ENCODE results near the gene SBK2. TPM values are rescaled to one million over a fixed set of nuclear protein-coding genes. Genes with fewer than 3 reads are reported as not detected.

The SBK2 gene
- total and polyA plus RNA-seq, 2 donors: not detected

- Histone ChIP-seq H3K36me3 (ENCODE audit: control insufficient read depth in 2 of 2, insufficient read depth in 2 of 2, low read length in 1 of 2) (peaks cover 0 to 5% of the 10 kb centered on the region in 2 donors), H3K9me3 (ENCODE audit: control insufficient read depth in 2 of 2, insufficient read depth in 1 of 2, low read length in 1 of 2) (peaks cover 0 to 10% of the 10 kb centered on the region in 2 donors), H3K27ac (ENCODE audit: low read depth in 1 of 2, low read length in 1 of 2) (no peak overlapping the region), H3K4me3 (ENCODE audit: low read length in 2 of 2) (no peak overlapping the region), H3K27me3 (ENCODE audit: control insufficient read depth in 2 of 2, insufficient read depth in 1 of 2, low read length in 1 of 2) (peaks cover 0 to 6% of the 10 kb centered on the region in 2 donors), H3K4me1 (ENCODE audit: control insufficient read depth in 2 of 2, insufficient read depth in 2 of 2, low read length in 2 of 2) (peaks cover 8 to 12% of the 10 kb centered on the region in 2 donors)
- 72% methylated on average over 10 of the region's 10 CpGs for WGBS
- no peak for DNase-seq (ENCODE audit: low read depth in 6 of 9, low spot score in 9 of 9)
These were observed 28.8 kb downstream of the SBK2 start for GRCh38 chr19:55508120-55508519.

DNA sequence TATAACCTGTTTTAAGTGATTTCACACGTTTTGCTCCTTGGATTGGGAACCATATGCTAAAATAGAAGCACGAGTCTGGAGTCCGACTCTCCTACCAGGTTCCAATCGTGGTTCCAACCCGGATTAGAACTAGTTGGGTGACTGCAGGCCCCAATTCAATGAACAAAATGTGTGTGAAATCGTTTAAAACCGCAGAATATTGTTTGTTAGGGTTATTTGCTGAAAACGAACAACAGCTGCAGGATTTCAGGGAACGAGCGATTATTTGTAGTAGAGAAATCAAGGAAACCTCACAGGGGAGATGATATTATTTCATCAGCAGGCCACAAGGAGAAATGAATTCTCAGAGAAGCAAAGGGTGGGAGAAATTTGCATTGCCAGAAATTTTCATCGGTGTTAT is 32.0 kb downstream of the SBK2 start:
- Histone ChIP-seq H3K4me3 (ENCODE audit: low read length in 2 of 2) (no peak overlapping the region), H3K27me3 (ENCODE audit: control insufficient read depth in 2 of 2, insufficient read depth in 1 of 2, low read length in 1 of 2) (no peaks in the 10 kb centered on the region), H3K9me3 (ENCODE audit: control insufficient read depth in 2 of 2, insufficient read depth in 1 of 2, low read length in 1 of 2) (peaks cover 0 to 30% of the 10 kb centered on the region in 2 donors), H3K36me3 (ENCODE audit: control insufficient read depth in 2 of 2, insufficient read depth in 2 of 2, low read length in 1 of 2) (peaks cover 5 to 16% of the 10 kb centered on the region in 2 donors), H3K27ac (ENCODE audit: low read depth in 1 of 2, low read length in 1 of 2) (no peak overlapping the region), H3K4me1 (ENCODE audit: control insufficient read depth in 2 of 2, insufficient read depth in 2 of 2, low read length in 2 of 2) (peaks cover 8 to 14% of the 10 kb centered on the region in 2 donors)
- WGBS: 88% methylated on average over 11 of the region's 11 CpGs
- DNase-seq (ENCODE audit: low read depth in 6 of 9, low spot score in 9 of 9): no peak

GRCh38 chr19:55504252-55504603 is 32.7 kb downstream of the SBK2 start:
- H3K27ac ChIP-seq (ENCODE audit: low read depth in 1 of 2, low read length in 1 of 2): no peak overlapping the region
- H3K27me3 ChIP-seq (ENCODE audit: control insufficient read depth in 2 of 2, insufficient read depth in 1 of 2, low read length in 1 of 2): no peaks in the 10 kb centered on the region
- peak overlapping the region in 1 of 2 donors; percentile 62 for H3K4me3 ChIP-seq (ENCODE audit: low read length in 2 of 2)
- peaks cover 8 to 20% of the 10 kb centered on the region in 2 donors for H3K36me3 ChIP-seq (ENCODE audit: control insufficient read depth in 2 of 2, insufficient read depth in 2 of 2, low read length in 1 of 2)
- peaks cover 0 to 30% of the 10 kb centered on the region in 2 donors for H3K9me3 ChIP-seq (ENCODE audit: control insufficient read depth in 2 of 2, insufficient read depth in 1 of 2, low read length in 1 of 2)
- H3K4me1 ChIP-seq (ENCODE audit: control insufficient read depth in 2 of 2, insufficient read depth in 2 of 2, low read length in 2 of 2): peaks cover 8 to 14% of the 10 kb centered on the region in 2 donors
- DNase-seq (ENCODE audit: low read depth in 6 of 9, low spot score in 9 of 9): no peak
- WGBS: 39% methylated on average over 13 of the region's 13 CpGs

DNA sequence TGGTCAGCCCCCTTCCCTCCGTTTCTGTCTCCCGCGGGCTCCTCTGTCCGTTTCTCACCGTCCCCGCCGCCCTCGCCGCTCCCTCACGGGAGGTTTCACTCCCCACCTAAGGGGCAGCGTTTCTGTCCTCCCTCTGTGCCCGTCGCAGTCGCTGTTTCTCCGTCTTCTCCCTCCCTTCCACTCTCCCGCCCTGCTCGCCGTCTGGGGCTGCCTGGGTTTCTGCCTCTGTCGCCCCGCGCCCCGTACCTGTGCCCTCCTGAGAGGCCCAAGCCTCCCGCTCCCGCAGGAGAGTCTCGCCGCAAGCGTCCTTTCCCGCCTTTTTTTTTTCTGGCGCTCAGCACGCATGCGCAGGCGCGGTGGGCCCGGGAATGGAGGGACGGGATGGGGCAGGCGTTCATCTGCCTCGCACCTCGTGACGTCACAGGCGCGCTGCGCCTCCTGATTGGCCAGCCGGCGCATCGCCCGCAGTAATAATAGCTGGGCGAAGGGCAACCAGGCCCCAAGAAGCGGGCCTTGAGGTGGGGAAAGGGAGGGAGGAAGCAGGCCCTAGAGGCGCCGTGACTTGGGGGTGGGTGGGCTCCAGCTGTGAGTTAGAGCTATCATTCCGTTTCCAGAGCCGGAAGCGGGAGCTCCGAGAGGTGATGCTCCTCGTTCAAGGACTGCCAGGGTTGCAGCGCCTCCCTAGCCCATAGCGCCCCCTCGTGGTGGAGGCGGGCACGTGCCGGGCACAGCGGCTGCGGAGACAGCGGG is 33.3 kb downstream of the SBK2 start:
- H3K9me3 ChIP-seq (ENCODE audit: control insufficient read depth in 2 of 2, insufficient read depth in 1 of 2, low read length in 1 of 2): peaks cover 0 to 30% of the 10 kb centered on the region in 2 donors
- peak; percentile 83 to 96 (median 90) for DNase-seq (ENCODE audit: low read depth in 6 of 9, low spot score in 9 of 9)
- 14% methylated on average over 64 of the region's 64 CpGs for WGBS
- H3K27me3 ChIP-seq (ENCODE audit: control insufficient read depth in 2 of 2, insufficient read depth in 1 of 2, low read length in 1 of 2): no peaks in the 10 kb centered on the region
- peak overlapping the region; percentile 85 to 86 for H3K27ac ChIP-seq (ENCODE audit: low read depth in 1 of 2, low read length in 1 of 2)
- H3K4me1 ChIP-seq (ENCODE audit: control insufficient read depth in 2 of 2, insufficient read depth in 2 of 2, low read length in 2 of 2): peaks cover 8 to 18% of the 10 kb centered on the region in 2 donors
- H3K4me3 ChIP-seq (ENCODE audit: low read length in 2 of 2): peak overlapping the region; percentile 47 to 62
- peaks cover 8 to 25% of the 10 kb centered on the region in 2 donors for H3K36me3 ChIP-seq (ENCODE audit: control insufficient read depth in 2 of 2, insufficient read depth in 2 of 2, low read length in 1 of 2)

DNA sequence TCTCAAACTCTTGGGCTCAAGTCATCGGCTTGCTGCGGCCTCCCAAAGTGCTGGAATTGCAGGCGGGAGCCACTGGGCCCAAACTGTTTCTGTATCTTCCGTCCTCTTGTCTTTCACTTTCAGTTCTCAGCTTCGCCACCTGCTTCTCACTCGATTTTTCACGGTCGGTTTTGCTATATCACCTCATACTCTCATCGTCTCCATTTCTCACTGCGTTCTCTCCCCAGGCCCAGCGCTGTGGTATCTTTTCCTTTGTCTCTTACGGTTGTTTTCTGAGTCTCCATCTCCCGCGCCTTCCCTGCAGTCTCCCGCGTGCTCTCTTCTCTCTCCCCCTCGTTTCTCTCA is 33.8 kb downstream of the SBK2 start:
- H3K9me3 ChIP-seq (ENCODE audit: control insufficient read depth in 2 of 2, insufficient read depth in 1 of 2, low read length in 1 of 2): peaks cover 0 to 30% of the 10 kb centered on the region in 2 donors
- no peak overlapping the region for H3K4me3 ChIP-seq (ENCODE audit: low read length in 2 of 2)
- H3K27ac ChIP-seq (ENCODE audit: low read depth in 1 of 2, low read length in 1 of 2): no peak overlapping the region
- peaks cover 8 to 25% of the 10 kb centered on the region in 2 donors for H3K36me3 ChIP-seq (ENCODE audit: control insufficient read depth in 2 of 2, insufficient read depth in 2 of 2, low read length in 1 of 2)
- peaks cover 8 to 24% of the 10 kb centered on the region in 2 donors for H3K4me1 ChIP-seq (ENCODE audit: control insufficient read depth in 2 of 2, insufficient read depth in 2 of 2, low read length in 2 of 2)
- 83% methylated on average over 17 of the region's 17 CpGs for WGBS
- H3K27me3 ChIP-seq (ENCODE audit: control insufficient read depth in 2 of 2, insufficient read depth in 1 of 2, low read length in 1 of 2): no peaks in the 10 kb centered on the region
- peak in 1 of 9 donors; percentile 28 for DNase-seq (ENCODE audit: low read depth in 6 of 9, low spot score in 9 of 9)

- Histone ChIP-seq H3K9me3 (ENCODE audit: control insufficient read depth in 2 of 2, insufficient read depth in 1 of 2, low read length in 1 of 2) (peaks cover 0 to 30% of the 10 kb centered on the region in 2 donors), H3K36me3 (ENCODE audit: control insufficient read depth in 2 of 2, insufficient read depth in 2 of 2, low read length in 1 of 2) (peaks cover 8 to 25% of the 10 kb centered on the region in 2 donors), H3K27me3 (ENCODE audit: control insufficient read depth in 2 of 2, insufficient read depth in 1 of 2, low read length in 1 of 2) (no peaks in the 10 kb centered on the region), H3K27ac (ENCODE audit: low read depth in 1 of 2, low read length in 1 of 2) (no peak overlapping the region), H3K4me3 (ENCODE audit: low read length in 2 of 2) (no peak overlapping the region), H3K4me1 (ENCODE audit: control insufficient read depth in 2 of 2, insufficient read depth in 2 of 2, low read length in 2 of 2) (peaks cover 8 to 27% of the 10 kb centered on the region in 2 donors)
- no peak for DNase-seq (ENCODE audit: low read depth in 6 of 9, low spot score in 9 of 9)
- WGBS: 96% methylated on average over 9 of the region's 9 CpGs
These were observed 34.6 kb downstream of the SBK2 start for GRCh38 chr19:55502197-55502952.

- Histone ChIP-seq H3K27me3 (ENCODE audit: control insufficient read depth in 2 of 2, insufficient read depth in 1 of 2, low read length in 1 of 2) (no peaks in the 10 kb centered on the region), H3K36me3 (ENCODE audit: control insufficient read depth in 2 of 2, insufficient read depth in 2 of 2, low read length in 1 of 2) (peaks cover 8 to 25% of the 10 kb centered on the region in 2 donors), H3K27ac (ENCODE audit: low read depth in 1 of 2, low read length in 1 of 2) (no peak overlapping the region), H3K9me3 (ENCODE audit: control insufficient read depth in 2 of 2, insufficient read depth in 1 of 2, low read length in 1 of 2) (peaks cover 0 to 30% of the 10 kb centered on the region in 2 donors), H3K4me1 (ENCODE audit: control insufficient read depth in 2 of 2, insufficient read depth in 2 of 2, low read length in 2 of 2) (peaks cover 8 to 27% of the 10 kb centered on the region in 2 donors), H3K4me3 (ENCODE audit: low read length in 2 of 2) (no peak overlapping the region)
- 98% methylated on average over 26 of the region's 26 CpGs for WGBS
- DNase-seq (ENCODE audit: low read depth in 6 of 9, low spot score in 9 of 9): no peak
These were observed 36.5 kb downstream of the SBK2 start for GRCh38 chr19:55500368-55500952.

- H3K4me1 ChIP-seq (ENCODE audit: control insufficient read depth in 2 of 2, insufficient read depth in 2 of 2, low read length in 2 of 2): peaks cover 3 to 26% of the 10 kb centered on the region in 2 donors
- H3K9me3 ChIP-seq (ENCODE audit: control insufficient read depth in 2 of 2, insufficient read depth in 1 of 2, low read length in 1 of 2): peaks cover 0 to 22% of the 10 kb centered on the region in 2 donors
- peaks cover 0 to 13% of the 10 kb centered on the region in 2 donors for H3K27me3 ChIP-seq (ENCODE audit: control insufficient read depth in 2 of 2, insufficient read depth in 1 of 2, low read length in 1 of 2)
- H3K27ac ChIP-seq (ENCODE audit: low read depth in 1 of 2, low read length in 1 of 2): no peak overlapping the region
- peaks cover 8 to 25% of the 10 kb centered on the region in 2 donors for H3K36me3 ChIP-seq (ENCODE audit: control insufficient read depth in 2 of 2, insufficient read depth in 2 of 2, low read length in 1 of 2)
- DNase-seq (ENCODE audit: low read depth in 6 of 9, low spot score in 9 of 9): no peak
- 75% methylated on average over 2 of the region's 2 CpGs for WGBS
- H3K4me3 ChIP-seq (ENCODE audit: low read length in 2 of 2): no peak overlapping the region
These were observed 38.6 kb downstream of the SBK2 start for GRCh38 chr19:55498246-55498840.

Data from thymus (tissue), 11 donors.